HG03060 (cell line): Measurements from ENCODE around the gene ANKS3.

Source experiments
- ATAC-seq: cut with Tn5 transposase; IDR thresholded peaks from one replicate; pipeline ENCODE4 v1.9.1; 2021; ENCODE audit warnings: low read depth, moderate number of reproducible peaks; ENCODE audit not compliant: unreplicated experiment

ANKS3 gene

DNA sequence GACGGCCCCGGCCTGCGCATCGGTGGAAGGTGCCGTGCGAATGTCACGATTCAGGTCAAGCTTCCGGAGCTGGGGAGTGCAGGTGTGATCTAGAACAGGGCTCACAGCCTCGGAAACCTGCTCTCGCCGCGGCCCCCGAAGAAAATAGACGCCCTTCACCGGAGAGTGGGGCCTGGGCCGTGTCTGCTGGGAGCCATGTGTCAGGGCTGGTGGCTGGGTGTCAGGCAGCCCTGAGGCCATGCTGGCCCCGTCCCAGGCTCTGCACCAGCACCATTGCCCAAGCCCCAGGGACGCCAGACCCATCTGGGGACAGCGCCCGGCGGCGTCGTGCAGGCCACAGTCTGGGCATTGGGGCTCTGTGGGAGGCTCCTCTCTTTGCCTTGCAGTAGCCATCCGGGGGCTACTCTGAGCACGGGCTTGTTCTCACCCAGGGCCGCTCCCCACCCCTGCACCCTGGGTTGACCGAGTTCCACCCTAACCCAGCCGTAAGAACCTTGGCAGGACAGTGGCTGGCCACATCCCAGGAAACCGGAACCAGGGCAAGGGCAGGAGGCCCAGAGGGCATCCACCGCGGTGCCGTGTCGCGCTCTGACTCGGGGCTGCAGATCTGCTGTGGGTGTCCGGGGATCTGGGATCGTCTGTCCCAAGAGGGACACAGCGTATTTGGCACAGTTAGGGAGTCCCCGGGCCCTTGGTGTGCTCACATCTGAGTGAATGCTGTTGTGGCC lies 46.0 kb downstream of the ANKS3 start:
- no peak for ATAC-seq

DNA sequence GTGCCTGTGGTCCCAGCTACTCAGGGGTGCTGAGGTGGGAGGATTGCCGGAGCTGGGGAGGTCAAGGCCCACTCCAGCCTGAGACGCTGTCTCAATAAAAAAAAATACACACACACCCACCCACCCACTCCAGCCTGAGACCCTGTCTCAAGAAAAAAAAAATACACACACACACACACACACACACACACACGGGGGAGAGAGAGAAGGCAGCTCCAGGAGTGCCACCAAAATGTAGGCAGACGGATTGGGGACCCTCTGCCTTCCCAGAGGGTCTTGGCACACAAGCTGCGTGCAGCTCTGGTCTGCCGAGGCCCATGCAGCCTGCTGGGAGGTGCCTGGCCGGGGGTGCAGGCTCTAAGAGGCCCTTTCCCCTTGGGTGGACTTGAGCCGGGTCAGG lies 46.7 kb downstream of the ANKS3 start:
- no peak for ATAC-seq

DNA sequence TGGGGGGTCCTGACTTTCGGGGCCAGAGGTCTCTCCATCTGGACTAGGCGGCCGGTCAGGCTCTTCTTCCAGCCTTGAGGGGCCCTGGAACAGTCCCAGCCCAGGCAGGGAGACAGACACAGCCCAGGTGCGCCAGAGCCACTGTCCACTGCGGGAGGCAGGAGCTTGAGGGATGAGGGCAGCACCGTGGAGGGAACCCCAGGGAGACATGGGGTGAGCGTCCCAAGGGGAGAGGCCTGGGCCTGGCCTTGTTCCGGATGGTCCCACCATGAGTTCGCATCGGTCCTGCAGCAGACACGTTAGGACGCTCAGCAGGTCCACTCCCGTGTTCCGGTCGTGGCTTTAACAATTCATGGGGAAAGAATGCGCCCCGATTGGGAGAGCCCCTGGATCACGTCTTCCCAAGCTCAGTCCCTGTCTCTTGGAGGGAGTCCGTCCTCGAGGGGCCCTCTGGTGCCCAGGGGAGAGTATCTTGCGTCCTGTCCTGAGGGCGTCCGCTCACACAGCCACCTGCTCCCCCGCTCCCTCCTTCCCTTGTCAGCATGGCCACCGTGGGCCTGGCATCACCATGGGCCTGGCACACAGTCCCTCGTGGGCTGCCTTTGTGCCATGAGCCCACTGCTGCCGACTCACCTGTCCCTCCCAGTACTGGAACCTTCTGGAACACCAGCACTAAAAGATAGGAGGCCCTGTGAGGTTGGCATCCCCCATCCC lies 47.4 kb downstream of the ANKS3 start:
- no peak for ATAC-seq

DNA sequence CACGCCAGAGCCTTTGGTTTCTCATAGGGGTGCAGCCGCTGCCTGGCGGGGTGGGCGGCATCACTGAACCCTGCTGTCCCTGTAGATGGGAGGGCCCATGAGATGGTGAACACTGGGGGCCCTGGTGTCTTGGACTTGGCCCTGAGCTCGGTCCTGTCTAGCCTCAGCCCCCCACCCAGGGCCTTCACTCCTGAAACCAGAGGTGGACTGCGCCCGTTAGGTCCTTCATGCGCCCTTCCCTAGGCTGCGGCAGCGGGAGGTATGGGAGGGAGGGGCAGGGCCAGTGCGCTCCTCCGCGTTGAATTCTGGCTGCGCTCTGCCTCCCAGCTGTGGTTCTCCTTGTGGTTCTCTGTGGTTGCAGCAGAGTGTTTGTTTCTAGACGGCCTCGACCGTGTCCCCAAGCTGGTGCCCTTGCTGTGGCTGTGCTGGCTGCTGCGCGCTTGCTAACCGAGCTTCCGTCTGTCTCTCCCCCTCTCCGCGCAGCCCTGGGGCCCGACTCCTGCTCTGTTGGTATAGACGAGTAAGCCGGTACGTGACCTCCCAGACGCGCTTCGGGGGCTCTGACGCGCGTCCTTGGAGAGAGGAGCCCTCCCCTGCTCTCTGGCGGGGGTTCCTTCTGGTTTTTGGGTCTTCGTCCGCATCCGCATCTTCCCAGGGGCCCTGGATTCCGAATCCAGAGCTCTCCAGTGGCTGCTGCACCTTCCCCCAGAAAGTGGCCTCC lies 48.1 kb downstream of the ANKS3 start:
- ATAC-seq = no peak

DNA sequence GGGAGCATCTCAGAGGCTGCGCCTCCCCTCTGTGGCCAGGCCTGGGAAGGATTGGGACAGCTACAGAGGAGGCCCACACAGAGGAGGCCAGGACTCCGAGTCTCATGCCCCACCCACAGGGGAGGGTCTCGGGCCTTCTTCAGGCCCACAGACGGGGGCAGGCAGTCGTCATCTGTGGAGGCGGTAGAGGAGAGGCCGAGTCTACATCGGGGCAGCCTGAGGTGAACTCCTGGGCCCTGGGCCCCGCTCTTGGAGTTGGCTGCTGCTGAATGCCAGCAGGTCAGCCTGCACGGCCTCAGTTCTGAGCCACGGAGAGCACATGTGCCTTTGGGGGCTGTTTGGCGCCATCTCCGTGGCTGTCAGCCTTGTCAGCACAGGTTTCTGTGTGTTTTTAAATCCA lies 48.8 kb downstream of the ANKS3 start:
- no peak for ATAC-seq

DNA sequence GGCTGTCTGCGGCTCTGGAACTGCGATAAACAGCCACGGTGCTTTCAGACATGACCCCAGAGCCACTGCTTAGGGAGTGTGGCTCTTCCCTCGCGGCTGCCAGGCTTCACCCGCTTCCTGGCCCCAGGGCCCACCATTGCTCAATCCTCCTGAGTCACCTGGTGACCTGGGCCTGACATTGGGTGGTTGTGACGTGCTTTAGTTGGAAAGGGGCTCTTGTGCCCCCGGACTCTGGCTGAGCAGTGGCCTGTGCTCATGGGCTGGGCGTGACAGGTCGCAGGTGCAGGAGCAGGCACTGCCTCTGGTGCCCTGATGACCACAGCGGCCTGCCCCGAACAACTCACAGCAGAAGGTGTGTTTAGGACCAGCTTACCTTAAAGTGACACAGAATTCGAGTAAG lies 49.3 kb downstream of the ANKS3 start:
- ATAC-seq = no peak

DNA sequence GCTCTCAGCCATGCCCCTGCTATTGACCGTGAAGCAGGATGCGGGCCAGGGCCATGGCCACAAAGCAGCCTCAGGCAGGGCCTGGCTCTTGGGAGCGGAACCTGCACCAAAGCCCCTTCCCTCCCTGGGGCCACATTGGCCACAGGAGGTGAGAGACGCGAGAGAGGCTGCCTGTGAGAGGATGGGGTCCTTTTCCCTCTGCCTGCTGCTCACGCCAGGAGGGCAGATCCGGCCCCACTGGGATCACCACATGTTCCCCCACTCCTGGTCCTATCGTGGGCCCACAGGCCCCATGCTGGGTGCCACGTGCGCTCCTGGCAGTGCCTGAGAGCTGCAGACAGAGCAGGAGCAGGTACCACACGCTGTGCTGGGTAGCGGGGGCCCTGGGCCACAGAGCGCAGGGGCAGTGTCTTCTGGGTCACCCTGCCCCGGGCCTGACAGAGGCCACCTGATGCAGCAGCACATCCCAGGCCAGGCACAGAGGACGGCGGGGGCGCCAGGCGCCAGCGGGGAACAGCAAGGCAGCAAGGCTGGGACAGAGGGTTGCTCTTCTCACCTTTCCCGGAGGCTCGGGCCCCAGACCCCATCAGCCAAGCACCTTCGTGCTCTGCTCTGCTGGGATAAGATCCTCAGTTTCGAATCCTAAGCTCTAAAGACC lies 49.9 kb downstream of the ANKS3 start:
- no peak for ATAC-seq

DNA sequence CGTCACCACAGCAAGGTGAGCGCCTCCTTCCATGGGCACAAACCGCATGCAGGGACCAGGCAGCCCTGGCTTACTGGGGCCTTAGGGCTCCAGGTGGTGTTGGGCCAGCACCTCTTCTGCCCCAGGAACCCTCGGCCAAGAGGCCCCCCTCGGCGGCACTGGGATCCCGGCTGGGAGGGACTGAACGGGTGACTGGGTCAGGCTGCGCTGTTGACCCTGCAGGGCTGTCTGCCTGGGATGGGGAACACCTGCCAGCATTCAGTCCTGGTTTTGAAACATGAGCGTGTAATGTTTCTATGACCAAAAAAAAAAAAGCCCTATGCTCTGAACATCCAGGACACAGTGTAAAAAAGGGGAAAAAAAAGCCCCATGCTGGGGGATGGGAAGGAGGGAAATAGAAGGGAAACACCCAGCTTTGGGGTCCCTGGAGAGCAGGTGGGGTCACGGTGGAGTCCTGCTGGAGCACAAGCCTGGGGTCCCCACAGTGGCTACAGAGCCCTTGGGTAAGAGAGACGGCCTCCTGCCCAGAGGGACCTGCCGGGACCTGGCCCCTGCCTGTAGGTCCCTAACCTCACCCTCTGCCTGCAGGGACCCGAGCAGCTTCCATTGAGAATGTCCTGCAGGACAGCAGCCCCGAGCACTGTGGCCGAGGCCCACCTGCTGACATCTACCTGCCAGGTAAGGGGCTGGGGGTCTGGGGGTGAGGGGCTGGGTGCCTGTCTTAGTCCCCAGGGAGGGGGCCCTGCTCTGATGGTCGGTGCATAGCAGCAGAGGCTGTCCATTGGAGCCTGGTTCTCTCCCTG lies 50.6 kb downstream of the ANKS3 start:
- no peak for ATAC-seq

DNA sequence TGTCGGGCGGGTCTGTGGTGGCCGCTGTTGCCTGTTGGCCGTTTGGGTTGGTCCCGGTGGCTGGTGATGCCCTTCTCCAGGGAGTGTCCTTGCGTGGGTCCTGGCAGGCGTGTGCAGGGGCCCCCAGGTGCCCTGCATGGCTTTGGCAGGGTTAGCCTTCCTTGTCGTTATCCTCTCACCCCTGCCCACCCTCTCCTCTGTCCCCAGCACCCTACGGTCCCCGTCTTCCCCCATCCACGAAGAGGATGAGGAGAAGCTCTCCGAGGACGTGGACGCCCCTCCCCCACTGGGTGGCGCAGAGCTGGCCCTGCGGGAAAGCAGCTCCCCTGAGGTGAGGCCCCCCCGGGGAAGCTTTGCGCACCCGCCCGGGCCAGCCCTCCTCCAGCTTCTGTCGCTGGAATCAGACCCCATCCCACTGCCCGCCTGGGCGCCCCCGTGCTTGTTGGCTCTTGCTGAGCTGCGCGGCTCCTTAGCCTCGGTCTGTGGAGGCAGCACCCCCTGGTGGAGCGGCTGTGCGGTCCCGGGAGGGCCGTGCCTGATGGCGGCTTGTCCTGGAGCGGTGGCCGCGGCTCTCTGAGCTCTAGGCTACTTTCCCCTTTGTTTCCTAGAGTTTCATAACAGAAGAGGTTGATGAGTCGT lies 51.3 kb downstream of the ANKS3 start:
- ATAC-seq = no peak

DNA sequence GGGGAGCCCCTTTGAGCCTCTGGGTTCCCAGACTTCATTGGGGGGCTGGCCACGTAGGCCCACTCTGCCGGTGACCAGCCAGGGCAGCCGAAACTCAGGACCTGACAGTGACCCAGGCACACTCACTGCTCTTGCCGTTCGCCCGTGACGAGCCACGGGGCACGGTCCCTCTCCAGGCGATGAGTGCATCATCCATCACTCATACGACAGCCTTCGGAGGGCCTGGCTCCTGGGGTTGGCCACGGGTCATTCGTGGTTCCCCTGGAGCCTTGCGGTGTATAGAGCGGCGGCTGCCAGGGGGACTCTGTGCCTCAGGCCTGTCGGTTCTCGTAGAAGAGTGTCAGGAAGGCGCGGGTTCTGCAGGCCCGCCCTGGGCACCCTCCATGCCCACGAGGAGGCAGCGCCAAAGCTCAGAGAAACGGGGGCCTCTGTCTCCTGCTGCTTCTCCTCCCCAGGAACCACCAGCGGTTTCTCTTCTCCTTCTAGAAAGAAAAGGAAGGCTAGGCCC lies 51.9 kb downstream of the ANKS3 start:
- no peak for ATAC-seq

DNA sequence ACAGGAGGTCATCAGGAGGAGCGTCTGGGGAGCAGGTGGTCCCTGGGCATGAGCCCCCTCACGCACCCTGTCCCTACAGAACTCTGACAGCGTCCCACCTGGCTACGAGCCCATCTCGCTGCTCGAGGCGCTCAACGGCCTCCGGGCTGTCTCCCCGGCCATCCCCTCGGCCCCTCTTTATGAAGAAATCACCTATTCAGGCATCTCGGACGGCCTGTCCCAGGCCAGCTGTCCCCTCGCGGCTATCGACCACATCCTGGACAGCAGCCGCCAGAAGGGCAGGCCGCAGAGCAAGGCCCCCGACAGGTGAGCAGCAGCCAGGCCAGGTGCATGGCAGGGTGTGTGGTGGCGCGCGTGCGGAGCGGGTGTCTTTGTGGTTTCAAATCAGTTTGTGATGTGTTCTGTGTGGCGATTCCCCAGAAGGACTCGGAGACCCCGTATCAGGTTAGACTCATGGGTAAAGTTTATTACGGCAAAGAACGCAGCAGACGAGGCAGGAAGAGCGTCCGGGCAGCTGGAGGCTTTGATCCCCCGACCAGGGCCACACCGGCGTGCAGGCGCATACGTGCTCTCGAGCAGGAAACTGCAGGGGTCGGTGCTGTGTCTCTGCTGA lies 52.5 kb downstream of the ANKS3 start:
- no peak for ATAC-seq

DNA sequence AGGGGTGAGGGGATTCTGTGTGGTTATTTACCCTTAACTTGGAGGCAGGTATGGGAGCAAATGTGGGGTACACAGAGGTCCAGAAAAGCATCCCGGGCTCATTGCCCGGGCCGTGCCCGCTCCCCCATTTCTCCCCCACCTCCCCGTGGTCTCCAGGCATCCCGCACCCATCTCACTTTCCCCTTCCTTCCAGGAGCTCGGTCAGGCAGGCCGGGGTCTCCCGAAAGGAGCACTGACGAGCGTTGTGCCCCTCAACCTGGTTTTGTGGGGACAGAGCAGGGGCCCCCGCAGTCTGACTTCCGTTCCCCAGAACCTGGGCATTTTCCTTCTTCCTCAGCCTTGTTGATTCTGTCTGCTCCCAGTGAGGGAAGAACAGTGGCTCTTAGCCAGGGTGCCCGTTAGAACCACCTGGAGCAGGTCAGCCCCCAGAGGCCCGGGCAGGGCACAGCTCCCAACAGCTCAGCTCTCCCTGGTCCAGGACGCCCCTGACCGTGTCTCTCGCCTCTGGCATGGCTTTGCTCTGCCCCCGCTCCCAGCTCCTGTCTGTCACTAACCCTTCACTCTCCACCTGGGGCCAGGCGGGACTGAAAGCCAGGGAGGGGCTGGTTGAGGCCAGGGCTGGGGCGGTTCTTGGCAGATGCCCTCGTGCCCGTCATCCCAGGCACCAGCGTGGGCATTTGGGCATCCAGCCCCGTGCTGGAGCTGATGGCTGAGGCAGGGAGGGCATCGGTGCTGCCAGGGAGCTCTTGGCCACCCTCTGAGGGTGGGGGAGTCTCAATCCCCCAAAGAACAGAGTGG lies 53.2 kb downstream of the ANKS3 start:
- ATAC-seq = no peak

DNA sequence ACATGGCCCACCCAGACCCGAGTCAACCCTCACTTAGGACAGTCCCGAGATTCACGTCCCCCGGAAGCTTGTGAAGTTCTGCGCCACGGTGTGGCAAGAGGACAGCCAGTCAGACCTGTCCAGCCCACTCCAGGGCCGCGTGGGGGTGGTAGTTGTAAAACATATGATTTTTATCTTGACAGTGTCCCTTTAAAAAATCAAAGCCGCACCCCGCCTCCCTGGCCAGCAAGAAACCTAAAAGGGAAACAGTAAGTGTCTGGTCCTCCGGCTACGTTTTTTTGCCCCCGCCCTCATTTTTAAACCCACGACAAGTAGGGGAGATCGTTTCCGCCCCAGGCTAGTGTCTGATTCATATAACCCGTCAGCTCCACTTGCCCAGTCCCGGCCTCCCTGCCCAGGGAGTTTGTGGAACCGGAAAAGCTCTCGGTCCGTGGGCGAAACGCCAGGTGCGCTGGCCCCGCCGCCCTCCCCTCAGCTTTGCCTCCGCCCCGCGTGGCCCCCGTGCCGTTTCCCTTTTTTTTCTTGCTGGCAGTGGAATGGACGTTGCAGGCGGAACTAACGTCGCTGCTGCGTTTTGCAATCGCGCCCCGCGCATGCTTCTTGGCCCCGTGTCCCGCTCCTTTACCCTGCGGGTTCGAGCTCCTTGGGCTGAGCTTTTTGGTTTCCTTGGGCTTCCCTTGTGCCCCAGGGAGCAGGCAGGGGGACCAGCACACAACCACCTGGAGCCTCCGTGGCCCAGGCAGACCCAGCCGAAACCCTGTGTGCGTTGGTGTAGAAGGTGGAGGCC lies 54.0 kb downstream of the ANKS3 start:
- ATAC-seq = no peak

DNA sequence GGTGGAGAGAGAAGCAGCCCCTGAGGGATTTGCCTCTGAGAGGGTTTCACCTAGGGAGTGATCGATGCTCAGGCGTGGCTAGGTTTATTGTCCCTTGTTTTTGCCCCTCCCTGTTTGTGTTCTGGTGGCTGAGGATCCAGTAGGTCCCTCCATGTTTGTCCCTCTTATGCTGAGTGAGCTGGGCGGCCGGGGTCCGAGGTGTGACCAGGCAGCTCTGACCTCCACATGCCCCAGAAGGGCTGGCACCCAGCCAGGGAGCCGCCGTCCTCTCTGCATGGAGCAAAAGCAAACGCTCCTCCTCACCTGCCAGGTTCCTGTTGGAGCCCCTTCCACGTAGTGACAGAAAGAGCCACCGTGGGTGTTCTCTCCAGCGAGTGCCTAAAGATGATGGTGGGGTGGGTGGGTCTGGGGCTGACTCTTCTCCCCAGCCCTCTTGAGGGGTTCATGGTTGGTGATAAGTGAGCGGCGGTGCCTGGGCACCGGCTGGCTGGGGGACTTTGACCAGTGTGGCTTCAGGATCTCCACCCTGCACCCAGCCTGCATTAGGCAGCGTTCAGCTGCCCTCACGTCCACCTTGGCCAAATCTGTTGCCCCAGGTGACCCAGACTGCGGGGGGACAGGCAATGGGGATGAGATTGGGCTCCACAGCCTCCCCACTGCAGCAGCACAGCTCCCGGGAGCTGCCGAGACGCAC lies 54.8 kb downstream of the ANKS3 start:
- ATAC-seq = no peak

DNA sequence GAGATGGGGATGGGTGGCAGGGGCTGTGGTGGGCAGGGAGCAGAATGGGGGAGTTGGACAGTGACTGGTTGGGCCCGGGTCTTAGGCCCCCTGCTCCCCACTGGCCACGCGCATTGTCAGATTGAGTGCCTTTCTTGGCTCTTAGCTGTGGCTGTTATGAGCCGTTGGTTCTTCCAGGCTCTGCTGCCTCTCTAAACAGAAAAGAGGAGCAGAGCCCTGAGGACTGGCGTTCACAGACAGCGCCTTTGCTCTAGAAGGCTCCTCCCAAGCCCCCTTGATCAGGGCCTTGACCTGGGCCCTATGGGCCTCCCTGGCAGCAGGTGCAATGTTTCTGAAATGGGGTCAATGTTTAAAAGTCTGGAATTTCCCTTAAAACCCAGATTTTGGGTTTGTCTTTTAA lies 55.5 kb downstream of the ANKS3 start:
- no peak for ATAC-seq

DNA sequence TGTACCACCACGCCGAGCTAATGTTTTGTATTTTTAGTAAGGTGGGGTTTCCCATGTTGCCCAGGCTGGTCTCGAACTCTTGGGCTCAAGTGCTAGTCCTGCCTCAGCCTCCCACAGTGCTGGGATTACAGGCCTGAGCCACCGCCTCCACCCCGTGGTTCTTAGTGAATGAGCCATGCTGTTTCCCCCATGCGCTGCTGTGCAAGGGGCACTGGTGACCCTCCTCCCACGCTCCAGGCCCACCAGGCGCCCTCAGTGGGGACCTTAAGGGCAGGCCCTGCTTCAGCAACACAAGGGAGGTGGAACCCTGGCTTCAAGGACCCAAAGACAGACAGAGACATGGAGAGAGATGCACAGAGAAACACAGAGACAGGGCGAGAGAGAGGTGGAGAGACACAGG lies 56.1 kb downstream of the ANKS3 start:
- no peak for ATAC-seq

DNA sequence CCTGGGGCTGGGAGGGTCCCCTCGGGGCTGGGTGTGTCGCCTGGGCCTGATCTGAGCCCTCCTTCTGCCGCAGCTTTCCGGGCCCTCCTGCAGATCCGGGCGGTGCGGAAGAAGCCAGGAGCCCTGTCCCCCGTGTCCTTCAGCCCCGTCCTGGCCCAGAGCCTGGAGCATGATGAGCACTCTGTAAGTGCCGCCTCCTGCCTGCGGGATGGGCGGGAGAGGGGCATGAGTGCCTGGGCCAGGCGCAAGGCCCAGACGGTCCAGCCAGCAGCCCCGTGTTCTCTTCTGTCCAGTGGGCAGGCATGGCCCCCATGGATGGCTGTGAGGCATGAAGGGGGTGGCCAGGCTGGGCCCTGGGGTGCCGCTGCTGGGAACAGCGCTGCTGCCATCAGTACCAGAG lies 56.7 kb downstream of the ANKS3 start:
- ATAC-seq = no peak
